Stimulated activated naive CD8-positive, alpha-beta T cell treated with anti-CD3 and anti-CD28 coated beads, Interleukin-15, Interleukin-2, amounts not matched to agents 100 ng/mL and 50 ng/mL, for 24 hours (primary cell): ENCODE data around the gene RGS5.
"Not testable (repeated sequence)": the region's sequence is repeated elsewhere in the genome, so short reads cannot be mapped to it uniquely, and the experiment has no call there.

ENCODE experiments used
- H3K27ac Mint-ChIP-seq: one replicate; pipeline ENCODE4 v1.8.0; 2021; ENCODE audit warnings: mild to moderate bottlenecking, mixed read lengths
- H3K27me3 Mint-ChIP-seq: one replicate; pipeline ENCODE4 v1.8.0; 2021; ENCODE audit warnings: mixed read lengths
- H3K36me3 Mint-ChIP-seq: one replicate; pipeline ENCODE4 v1.8.0; 2021; ENCODE audit warnings: low read depth, mixed read lengths
- H3K4me1 Mint-ChIP-seq: one replicate; pipeline ENCODE4 v1.8.0; 2021; ENCODE audit warnings: low read depth, mixed read lengths
- H3K4me3 Mint-ChIP-seq: one replicate; pipeline ENCODE4 v1.8.0; 2021; ENCODE audit warnings: mild to moderate bottlenecking, mixed read lengths
- H3K9me3 Mint-ChIP-seq: one replicate; pipeline ENCODE4 v1.8.0; 2021; ENCODE audit warnings: mixed read lengths

The RGS5 gene, protein sequence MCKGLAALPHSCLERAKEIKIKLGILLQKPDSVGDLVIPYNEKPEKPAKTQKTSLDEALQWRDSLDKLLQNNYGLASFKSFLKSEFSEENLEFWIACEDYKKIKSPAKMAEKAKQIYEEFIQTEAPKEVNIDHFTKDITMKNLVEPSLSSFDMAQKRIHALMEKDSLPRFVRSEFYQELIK

GRCh38 chr1:163202833-163203451, at the start of gene RGS5:
Gene RGS5, minus strand, starts transcription at chr1:163202916. Its CDS starts 81 bp downstream, at chr1:163202835.
- no peaks in the 10 kb centered on the region for H3K4me1 Mint-ChIP-seq
- H3K27me3 Mint-ChIP-seq, result peaks cover 7% of the 10 kb centered on the region
- H3K27ac Mint-ChIP-seq, result no peak within 1 kb of the TSS
- H3K4me3 Mint-ChIP-seq, result no peak within 1 kb of the TSS
- no peaks in the 10 kb centered on the region for H3K9me3 Mint-ChIP-seq
- no peaks in the 10 kb centered on the region for H3K36me3 Mint-ChIP-seq

GRCh38 chr1:163250382-163250974, 47.8 kb upstream of the RGS5 start:
- H3K36me3 Mint-ChIP-seq, result peaks cover 9% of the 10 kb centered on the region
- no peaks in the 10 kb centered on the region for H3K9me3 Mint-ChIP-seq
- H3K27me3 Mint-ChIP-seq, result no peaks in the 10 kb centered on the region
- no peaks in the 10 kb centered on the region for H3K4me1 Mint-ChIP-seq
- H3K27ac Mint-ChIP-seq, result no peak overlapping the region
- no peak overlapping the region for H3K4me3 Mint-ChIP-seq

GRCh38 chr1:163248064-163248463, 45.3 kb upstream of the RGS5 start:
- H3K4me3 Mint-ChIP-seq, result no peak overlapping the region
- H3K4me1 Mint-ChIP-seq, result no peaks in the 10 kb centered on the region
- H3K27ac Mint-ChIP-seq, result no peak overlapping the region
- peaks cover 9% of the 10 kb centered on the region for H3K36me3 Mint-ChIP-seq
- no peaks in the 10 kb centered on the region for H3K9me3 Mint-ChIP-seq
- no peaks in the 10 kb centered on the region for H3K27me3 Mint-ChIP-seq

DNA sequence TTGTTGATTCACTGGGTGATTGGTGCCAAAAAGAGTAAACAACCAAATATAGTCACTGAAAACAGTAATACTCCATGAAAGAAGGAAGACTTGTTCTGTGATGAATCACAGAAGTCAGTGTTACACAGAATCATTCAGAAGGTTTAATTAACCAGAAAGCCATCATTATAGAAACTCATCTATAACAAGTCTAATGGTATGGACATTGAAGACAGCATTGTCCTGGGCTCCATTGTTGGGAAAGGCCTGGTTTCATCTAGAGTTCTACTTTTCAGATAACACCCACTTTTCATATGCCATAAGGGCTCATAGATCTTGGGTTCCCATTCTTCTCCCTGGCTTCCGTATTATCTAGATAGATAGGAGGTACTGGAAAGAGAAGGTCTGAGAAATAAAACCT, 41.9 kb upstream of the RGS5 start:
- H3K4me1 Mint-ChIP-seq, H3K9me3 Mint-ChIP-seq, H3K27ac Mint-ChIP-seq, H3K27me3 Mint-ChIP-seq, H3K4me3 Mint-ChIP-seq: not testable (repeated sequence)
- H3K36me3 Mint-ChIP-seq, result peaks cover 20% of the 10 kb centered on the region

DNA sequence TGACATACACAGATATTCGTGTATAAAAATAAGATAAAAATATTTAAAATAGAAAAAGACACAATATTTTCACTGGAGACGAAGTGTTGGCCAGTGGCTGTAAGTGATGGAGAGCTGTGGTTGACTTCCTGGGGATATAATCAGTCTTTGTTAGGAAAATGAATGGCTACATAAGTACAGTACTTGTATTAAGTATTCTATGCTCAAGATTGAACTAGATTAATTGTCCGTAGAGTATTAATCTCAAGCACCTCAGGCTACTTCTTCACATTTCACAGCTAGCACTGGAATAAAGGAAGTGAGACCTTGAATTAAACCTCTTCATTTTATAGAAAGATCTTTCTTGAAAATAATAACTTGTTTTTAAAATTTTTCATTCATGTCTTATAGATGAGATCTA, 39.0 kb upstream of the RGS5 start:
- no peaks in the 10 kb centered on the region for H3K4me1 Mint-ChIP-seq
- no peak overlapping the region for H3K27ac Mint-ChIP-seq
- H3K27me3 Mint-ChIP-seq, result no peaks in the 10 kb centered on the region
- peaks cover 16% of the 10 kb centered on the region for H3K36me3 Mint-ChIP-seq
- no peaks in the 10 kb centered on the region for H3K9me3 Mint-ChIP-seq
- H3K4me3 Mint-ChIP-seq, result no peak overlapping the region

DNA sequence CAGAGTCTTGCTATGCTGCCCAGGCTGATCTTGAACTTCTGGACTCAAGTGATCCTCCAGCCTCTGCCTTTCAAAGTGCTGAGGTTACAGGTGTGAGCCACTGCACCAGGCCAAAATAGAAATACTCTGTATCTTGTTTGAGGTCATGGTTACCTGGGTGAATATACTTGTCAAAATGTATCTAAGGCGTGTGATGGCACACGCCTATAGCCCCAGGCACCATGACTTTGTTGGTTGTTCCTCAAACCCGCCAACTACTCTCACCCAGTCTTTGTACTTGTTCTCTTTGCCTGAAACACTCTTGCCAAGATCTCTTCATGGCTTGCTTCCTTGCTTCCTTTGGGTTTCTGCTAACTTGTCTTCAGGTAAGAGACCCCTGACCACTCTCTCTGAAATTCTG, 38.0 kb upstream of the RGS5 start:
- no peak overlapping the region for H3K27ac Mint-ChIP-seq
- H3K4me1 Mint-ChIP-seq, result no peaks in the 10 kb centered on the region
- no peaks in the 10 kb centered on the region for H3K9me3 Mint-ChIP-seq
- H3K4me3 Mint-ChIP-seq, result no peak overlapping the region
- H3K27me3 Mint-ChIP-seq, result no peaks in the 10 kb centered on the region
- H3K36me3 Mint-ChIP-seq, result peaks cover 15% of the 10 kb centered on the region

GRCh38 chr1:163233643-163234042, 30.9 kb upstream of the RGS5 start:
- not testable (repeated sequence) for H3K4me3 Mint-ChIP-seq

DNA sequence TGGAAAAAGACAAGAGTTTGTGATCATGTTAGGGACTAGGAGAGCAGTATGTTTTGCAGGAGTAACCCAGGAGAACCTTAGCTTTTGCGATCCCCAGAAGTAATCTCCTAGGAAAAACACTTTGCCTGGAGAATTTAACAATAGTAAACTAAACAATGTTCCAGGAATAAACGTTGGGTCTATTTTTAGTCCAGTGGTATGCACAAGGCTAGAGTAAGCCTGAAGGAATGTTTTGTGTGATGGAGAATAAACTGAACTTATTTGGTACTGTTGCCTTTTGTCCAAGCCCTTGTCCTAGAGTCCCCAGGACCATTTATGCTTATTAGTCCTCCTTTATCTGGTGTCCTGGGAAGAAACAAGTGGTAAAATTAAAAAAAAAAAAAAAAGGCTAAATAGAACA, 28.7 kb upstream of the RGS5 start:
- H3K36me3 Mint-ChIP-seq, result no peaks in the 10 kb centered on the region
- H3K4me1 Mint-ChIP-seq, result no peaks in the 10 kb centered on the region
- H3K4me3 Mint-ChIP-seq, result no peak overlapping the region
- peaks cover 4% of the 10 kb centered on the region for H3K9me3 Mint-ChIP-seq
- H3K27ac Mint-ChIP-seq, result no peak overlapping the region
- peaks cover 4% of the 10 kb centered on the region for H3K27me3 Mint-ChIP-seq

More at GRCh38 chr1:163233643-163234042, 30.9 kb upstream of the RGS5 start:
- not testable (repeated sequence) for H3K27ac Mint-ChIP-seq, H3K36me3 Mint-ChIP-seq, H3K9me3 Mint-ChIP-seq, H3K27me3 Mint-ChIP-seq, H3K4me1 Mint-ChIP-seq

GRCh38 chr1:163230827-163231226, 28.1 kb upstream of the RGS5 start:
- H3K4me1 Mint-ChIP-seq, result no peaks in the 10 kb centered on the region
- no peak overlapping the region for H3K4me3 Mint-ChIP-seq
- peaks cover 4% of the 10 kb centered on the region for H3K9me3 Mint-ChIP-seq
- no peaks in the 10 kb centered on the region for H3K36me3 Mint-ChIP-seq
- peaks cover 4% of the 10 kb centered on the region for H3K27me3 Mint-ChIP-seq
- no peak overlapping the region for H3K27ac Mint-ChIP-seq

DNA sequence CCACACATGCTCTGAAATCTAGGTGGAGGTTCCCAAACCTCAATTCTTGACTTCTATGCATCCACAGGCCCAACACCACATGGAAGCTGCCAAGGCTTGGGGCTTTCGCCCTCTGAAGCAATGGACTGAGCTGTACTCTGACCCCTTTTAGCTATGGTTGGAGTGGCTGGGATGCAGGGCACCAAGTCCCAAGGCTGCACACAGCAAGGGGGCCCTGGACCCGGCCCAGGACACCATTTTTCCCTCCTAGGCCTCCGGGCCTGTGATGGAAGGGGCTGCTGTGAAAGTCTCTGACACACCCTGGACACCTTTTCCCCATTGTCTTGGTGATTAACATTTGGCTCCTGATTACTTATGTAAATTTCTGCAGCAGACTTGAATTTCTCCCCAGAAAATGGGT, 25.6 kb upstream of the RGS5 start:
- H3K9me3 Mint-ChIP-seq, H3K36me3 Mint-ChIP-seq, H3K4me3 Mint-ChIP-seq, H3K27ac Mint-ChIP-seq, H3K4me1 Mint-ChIP-seq, H3K27me3 Mint-ChIP-seq: not testable (repeated sequence)

GRCh38 chr1:163227126-163227525, 24.4 kb upstream of the RGS5 start:
- H3K4me1 Mint-ChIP-seq, result no peaks in the 10 kb centered on the region
- no peak overlapping the region for H3K27ac Mint-ChIP-seq
- H3K27me3 Mint-ChIP-seq, result peaks cover 4% of the 10 kb centered on the region
- H3K36me3 Mint-ChIP-seq, result no peaks in the 10 kb centered on the region
- no peak overlapping the region for H3K4me3 Mint-ChIP-seq
- H3K9me3 Mint-ChIP-seq, result peaks cover 4% of the 10 kb centered on the region

GRCh38 chr1:163213626-163214025, 10.9 kb upstream of the RGS5 start:
- no peaks in the 10 kb centered on the region for H3K4me1 Mint-ChIP-seq
- no peaks in the 10 kb centered on the region for H3K9me3 Mint-ChIP-seq
- no peak overlapping the region for H3K4me3 Mint-ChIP-seq
- H3K27me3 Mint-ChIP-seq, result peaks cover 21% of the 10 kb centered on the region
- H3K36me3 Mint-ChIP-seq, result no peaks in the 10 kb centered on the region
- H3K27ac Mint-ChIP-seq, result no peak overlapping the region

GRCh38 chr1:163211667-163212066, 9.0 kb upstream of the RGS5 start:
- H3K4me3 Mint-ChIP-seq, result no peak overlapping the region
- H3K27me3 Mint-ChIP-seq, result peaks cover 24% of the 10 kb centered on the region
- H3K36me3 Mint-ChIP-seq, result no peaks in the 10 kb centered on the region
- H3K27ac Mint-ChIP-seq, result no peak overlapping the region
- H3K9me3 Mint-ChIP-seq, result no peaks in the 10 kb centered on the region
- H3K4me1 Mint-ChIP-seq, result no peaks in the 10 kb centered on the region

DNA sequence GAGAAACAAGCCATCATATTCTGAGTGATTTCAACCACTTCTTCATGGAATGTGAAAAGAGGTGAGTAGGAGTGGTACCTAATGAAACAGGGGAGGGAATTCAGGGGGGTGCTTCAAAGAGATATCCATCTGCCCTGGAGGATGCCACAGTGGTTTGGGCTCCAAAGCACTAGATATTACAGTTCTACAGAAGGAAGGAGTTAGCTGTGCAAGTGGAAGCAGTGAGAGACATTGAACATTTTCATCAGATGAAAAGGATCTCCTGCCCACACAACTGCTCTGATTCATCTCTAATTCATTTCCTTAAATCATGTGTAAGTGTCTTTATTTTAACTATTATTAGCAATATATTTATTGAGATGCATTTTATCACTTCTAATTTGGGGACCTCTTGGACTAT, 2.8 kb upstream of the RGS5 start:
- Mint-ChIP-seq H3K4me1 (no peaks in the 10 kb centered on the region), H3K27me3 (peaks cover 3% of the 10 kb centered on the region), H3K27ac (no peak overlapping the region), H3K36me3 (no peaks in the 10 kb centered on the region), H3K9me3 (no peaks in the 10 kb centered on the region), H3K4me3 (no peak overlapping the region)

GRCh38 chr1:163203561-163203960, 845 bp upstream of the RGS5 start:
- Mint-ChIP-seq H3K27me3 (peaks cover 3% of the 10 kb centered on the region), H3K36me3 (no peaks in the 10 kb centered on the region), H3K4me3 (no peak overlapping the region), H3K4me1 (no peaks in the 10 kb centered on the region), H3K9me3 (no peaks in the 10 kb centered on the region), H3K27ac (no peak overlapping the region)

DNA sequence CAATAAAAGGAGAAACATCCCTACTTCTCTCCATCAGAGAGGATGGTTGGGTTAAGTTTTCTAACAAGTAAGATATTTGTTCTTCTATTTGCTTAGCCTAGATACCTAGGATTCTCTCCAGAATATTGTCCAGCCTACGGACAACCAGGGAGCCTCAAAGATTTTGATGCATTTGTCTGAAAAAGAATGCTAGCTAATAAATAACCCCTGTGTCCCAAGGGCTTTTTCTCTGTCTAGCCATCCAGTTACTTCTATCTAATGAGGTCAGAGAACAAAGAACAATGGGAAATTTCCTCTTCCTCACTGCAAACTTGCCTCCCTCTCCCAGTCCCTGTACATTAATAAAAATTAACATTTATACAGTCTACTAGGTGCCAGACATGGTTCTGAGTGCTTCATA, 810 bp downstream of the RGS5 start:
- no peaks in the 10 kb centered on the region for H3K9me3 Mint-ChIP-seq
- H3K27ac Mint-ChIP-seq, result no peak overlapping the region
- H3K36me3 Mint-ChIP-seq, result no peaks in the 10 kb centered on the region
- H3K27me3 Mint-ChIP-seq, result peaks cover 12% of the 10 kb centered on the region
- no peak overlapping the region for H3K4me3 Mint-ChIP-seq
- H3K4me1 Mint-ChIP-seq, result no peaks in the 10 kb centered on the region
